Cortex of kidney (tissue), 1 donor: ENCODE measurements around the gene CACNB4.
"Not testable (repeated sequence)": the region's sequence is repeated elsewhere in the genome, so short reads cannot be mapped to it uniquely, and the experiment has no call there.

Experiments
- DNase-seq: peaks from one replicate; lab custom pipeline; 2025; lab: John Stamatoyannopoulos, UW

The CACNB4 gene

DNA sequence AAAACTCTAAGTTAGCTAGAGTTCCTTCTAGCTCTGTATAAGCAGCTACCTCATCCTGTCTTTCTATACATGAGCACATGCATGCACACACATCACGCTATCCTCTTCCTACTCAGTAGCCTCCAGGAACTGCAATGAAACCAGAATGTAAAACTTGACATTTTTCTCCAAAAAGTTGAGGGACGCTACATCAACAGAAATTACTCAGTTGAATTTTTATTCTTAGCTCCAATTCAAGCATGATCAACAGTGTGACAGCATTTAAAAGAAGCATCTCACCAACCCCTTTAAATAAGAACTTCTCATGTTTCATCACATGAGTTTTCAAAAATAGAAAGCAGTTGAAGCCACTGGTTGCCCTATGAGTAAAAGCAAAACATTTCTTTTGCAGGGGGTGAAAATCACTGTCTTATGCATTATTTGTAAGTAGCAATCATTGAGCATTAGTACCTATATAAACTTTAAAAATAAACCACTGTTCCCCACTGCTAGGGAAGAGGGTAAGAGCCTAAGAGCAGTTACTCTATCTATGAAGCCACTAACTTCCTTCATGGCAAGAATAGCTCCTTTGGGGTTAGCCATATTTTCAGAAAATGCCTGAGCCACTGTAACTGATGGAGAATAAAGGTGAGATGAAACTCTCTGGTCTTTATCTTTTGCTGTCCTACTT, 192.7 kb downstream of the CACNB4 start:
- no peak for DNase-seq

DNA sequence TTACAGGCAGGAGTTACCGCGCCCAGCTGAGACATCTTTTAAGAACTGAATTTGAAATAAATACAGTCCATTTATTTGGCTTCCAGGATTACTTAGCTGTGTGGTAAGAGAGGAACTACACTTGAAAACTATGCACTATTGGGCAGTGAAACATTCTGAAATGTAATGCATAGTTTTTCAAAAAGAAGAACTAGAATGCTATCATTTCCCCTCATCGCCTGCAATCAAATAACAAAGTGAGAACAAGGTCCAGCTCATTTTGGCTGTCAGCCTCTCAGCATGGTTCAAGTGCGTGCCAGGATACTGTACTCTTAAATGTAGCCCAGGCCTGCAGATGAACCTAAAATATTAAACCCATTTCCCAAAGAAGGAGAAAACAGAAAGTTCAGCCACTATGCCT, 194.0 kb downstream of the CACNB4 start:
- no peak for DNase-seq

DNA sequence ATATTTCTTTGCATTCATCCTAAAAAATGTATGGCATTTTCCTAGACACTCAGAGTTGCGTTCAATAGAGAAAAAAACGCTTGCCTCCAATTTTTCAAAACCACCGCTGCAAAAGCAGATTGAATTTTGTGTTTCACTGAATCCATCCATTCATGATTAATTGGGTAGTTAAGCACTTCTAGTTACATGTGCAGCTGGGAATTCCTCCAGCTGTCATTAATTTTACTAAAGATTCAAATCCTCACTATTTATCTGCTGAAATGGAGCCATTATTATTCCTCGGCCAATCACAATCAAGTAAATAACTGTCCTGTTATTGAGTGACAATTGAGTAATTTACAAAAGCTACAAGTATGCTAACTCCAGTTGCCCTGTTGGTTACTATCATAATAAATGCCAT, 194.8 kb downstream of the CACNB4 start:
- no peak for DNase-seq

DNA sequence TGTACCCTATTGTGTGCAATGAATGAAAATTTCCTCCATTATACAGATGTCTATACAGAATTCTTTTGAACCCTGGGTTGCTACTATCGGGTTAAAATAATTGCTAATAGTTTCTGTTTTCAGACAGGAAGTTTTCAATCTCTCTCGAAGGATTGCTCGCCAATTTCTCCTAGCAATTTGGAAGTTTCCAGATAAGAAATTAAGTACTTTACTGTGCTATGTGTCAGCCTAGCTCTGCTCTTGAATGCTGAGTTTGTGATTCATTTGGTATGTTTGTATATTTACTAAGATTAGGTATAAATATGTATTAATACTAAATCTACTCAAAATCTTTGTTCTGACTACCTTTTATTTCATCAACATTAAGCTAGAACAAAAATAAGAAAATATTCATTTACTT, 196.0 kb downstream of the CACNB4 start:
- DNase-seq: no peak

DNA sequence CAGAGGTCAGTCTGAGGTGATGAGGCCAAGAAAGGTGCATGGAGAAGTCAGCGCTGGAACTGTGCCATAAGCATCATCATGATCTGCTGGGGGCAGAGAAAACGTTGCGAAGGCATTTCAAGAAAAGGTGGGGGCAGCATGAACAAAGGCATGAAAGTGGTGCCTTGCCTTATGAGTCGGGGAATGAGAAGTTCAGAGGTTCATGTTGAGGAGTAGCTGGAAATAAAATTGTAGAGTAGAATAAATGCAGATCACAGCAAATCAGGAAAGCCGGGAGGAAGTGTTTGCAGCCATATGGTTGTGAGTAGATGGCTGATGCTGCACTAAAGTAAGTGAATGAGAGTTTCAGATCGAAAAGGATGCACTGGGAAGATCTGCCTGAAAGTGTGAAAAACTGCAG, 198.5 kb downstream of the CACNB4 start:
- no peak for DNase-seq

DNA sequence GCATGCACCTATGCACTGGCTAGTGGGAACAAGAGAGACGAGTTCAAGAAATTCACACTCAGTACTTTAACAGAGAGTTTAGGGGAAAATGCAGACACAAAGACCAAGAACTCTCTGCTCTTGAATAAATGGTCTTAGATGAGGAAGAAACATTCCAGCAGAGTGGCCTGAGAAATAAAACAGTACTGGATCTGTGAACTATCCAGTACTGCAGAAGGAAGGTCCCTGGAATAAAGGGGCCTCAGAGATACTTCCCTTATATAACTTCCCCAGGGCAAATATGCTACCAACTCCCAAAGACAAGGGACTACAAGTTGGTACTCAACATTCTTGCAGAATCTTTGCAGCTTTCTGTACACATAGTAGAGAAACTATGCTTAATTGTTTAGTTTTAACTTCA, 199.7 kb downstream of the CACNB4 start:
- DNase-seq: no peak

DNA sequence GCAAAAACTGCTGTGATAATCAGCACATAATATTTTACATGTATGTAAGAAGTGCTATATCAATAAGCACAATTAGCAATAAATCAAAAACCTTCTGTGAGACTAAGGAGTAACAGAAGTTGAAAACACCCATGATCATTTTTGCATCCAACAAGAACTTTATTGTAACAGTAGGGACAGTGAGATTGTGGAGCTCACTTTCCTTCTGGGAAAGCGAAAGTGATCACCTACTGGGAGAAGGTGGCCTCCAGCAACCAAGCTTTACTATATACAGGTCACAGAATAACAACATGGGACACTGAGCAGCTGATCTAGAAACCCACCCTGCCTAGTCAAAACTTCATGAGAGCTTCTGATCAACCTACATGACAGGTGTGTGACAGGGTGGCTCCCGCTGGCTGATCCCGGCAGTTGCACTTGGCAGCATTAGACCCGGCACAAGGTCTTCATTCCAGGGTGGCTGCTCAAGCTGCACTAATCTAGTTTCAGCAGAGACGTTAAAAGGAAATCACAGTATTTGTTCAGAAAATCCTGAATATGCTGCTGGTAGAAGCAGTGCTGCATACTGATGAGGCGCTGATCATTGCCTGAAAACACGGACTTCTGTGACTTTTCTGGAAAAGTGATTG, 207.2 kb downstream of the CACNB4 start:
- DNase-seq: no peak

DNA sequence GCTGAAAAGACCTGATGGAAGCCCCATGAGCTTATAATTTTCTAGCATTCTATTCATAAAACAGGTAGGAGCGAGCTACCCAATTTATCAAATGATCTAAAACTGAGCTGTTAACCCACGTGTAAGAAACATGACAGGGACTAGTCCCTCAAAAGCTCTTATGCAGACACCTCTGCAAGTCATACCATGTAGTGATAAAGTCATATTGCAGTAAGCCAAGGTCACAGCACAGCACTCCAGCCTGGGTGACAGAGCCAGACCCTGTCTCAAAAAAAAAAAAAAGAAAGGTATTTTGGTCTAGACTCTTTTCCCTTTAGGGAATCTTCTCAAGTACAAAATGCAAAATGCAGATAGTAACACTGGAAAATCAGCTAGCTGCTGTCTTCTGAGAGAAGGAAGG, 211.7 kb downstream of the CACNB4 start:
- DNase-seq: no peak

DNA sequence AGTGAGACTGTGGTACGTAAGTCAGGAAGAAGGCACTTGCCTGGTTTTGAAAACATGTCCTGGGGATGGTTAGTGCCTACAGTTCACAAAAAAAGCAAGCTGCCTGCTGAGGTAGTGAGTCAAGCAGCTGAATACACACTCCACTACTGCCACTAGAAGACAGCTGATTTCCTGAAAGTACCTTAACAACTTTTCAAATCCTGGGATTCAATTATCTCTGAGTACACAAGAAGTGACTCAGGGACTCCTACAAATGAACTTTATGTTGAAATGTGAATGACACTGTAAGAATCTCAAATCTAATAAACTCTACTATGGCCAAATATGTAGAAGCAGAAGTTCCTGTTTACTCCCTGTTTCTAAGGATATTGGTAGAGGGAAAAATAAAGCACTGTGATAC, 212.6 kb downstream of the CACNB4 start:
- DNase-seq: no peak

DNA sequence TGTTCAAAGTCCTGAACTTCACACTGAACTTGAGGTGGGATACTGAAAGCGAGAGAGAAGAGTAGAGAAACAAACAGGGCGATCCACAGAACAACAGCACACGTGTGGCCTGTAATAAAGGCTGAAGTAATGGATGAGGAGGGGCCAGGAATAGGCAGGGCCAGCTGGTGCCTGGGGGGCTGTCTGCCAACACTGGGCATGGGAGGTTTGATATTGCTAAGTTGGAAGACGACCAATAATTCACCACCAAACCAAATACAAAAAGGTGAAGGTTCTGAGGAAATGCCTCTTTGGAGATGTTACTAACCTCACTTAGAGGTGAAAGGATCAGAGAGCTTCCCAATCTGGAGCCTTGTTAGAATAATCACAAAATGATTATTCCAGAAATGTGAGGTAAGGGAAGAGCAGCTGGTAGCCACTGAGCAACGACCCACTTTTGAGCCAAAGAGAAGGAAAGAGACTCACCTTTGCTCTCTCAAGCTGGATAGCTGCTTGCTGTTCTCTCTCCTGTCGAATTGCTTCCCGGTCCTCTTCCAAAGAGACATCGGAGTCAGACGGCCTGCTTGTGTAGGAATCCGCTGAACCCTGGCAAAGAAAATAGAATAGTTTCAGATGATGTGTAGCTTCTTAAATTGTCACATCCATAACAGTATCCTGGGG, 215.9 kb downstream of the CACNB4 start:
- no peak for DNase-seq

DNA sequence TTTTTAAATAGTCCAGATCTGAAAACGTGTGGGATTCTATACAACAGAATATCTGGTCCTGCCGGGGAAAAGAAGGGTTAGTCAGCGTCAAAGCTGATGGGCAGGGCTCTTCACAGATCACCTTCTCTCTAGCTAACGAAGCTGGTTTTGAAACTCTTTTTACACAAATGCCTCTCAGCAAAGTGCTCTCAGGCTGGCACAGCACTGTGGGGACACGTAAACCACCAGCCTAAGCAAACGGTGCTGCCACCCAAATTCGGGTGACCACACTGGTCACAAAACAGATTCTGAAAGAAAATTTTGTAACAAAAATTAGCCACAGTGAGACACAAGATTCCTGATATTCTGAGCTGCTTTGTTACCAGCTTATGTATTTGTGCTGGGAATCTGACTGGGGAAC, 217.5 kb downstream of the CACNB4 start:
- DNase-seq: no peak

DNA sequence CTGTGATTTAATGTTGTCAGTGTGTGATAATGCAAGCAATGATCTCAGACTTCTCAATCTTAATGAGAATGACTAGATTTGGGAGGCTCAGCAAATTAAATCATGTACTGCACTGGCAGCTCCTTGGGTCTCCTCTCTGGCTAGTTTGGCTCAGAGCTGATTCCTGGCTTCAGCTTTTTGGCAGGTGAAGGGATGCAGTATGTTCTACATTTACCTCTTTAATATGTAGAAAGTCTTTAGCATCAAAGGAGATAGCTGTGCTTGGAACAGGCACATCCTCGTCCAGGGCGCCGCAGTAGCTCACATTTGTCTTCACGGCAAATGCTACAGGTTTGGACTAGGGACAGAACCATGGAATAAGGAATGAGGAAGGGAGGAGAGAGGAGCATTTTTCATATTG, 218.3 kb downstream of the CACNB4 start:
- no peak for DNase-seq

DNA sequence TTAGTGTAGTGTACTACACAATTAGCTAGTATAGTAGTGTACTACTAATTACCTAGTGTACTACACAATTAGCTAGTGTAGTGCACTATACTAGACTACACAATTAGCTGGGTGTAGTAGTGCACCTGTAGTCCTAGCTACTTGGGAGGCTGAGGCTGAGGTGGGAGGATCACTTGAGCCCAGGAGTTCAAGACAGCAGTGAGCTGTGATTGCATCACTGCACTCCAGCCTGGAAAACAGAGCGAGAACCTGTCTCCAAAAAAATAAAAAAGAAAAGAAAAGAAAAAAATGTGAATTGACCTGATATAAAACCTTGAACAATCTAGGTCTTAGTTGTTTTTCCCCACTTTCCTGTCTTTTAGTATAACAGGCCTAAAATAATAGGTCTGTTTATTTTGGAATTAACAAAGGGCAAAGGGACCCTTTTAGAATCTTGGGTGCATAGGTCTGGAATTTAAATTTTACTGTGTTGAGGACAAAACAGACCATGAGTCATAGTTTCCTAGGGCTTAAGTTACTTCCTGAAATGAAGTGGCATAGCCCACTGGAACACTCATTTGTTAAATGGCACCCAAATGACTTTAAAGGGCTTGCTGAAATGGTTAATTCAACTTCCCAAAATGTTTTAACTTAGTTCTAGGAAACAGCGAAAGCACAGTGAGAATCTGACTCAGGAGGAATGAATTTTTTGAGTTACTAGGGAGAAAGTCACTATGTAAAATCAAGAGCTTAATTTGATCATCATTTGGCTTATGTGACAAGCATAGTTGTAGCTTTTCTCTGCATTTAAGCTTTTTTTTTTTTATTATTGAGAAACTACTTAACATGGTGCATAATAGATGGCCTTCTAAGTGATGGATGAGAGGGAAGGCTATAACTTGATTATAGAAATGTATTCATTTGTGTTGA, 219.9 kb downstream of the CACNB4 start:
- no peak for DNase-seq

DNA sequence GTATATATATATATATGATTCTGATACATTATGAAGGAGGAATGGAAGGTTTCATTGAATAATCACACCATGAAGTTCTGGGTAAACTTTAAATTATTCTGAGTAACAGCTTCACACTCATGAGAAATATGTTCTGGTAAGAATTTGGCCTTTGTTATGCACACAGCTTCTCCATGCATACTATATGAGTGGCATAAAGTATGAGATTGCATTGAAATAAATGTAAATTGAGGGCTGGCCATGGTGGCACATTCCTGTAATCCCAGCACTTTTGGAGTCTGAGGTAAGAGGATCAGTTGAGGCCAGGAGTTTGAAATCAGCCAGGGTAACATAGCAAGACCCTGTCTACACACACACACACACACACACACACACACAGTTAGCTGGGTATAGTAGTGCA, 220.6 kb downstream of the CACNB4 start:
- no peak for DNase-seq

DNA sequence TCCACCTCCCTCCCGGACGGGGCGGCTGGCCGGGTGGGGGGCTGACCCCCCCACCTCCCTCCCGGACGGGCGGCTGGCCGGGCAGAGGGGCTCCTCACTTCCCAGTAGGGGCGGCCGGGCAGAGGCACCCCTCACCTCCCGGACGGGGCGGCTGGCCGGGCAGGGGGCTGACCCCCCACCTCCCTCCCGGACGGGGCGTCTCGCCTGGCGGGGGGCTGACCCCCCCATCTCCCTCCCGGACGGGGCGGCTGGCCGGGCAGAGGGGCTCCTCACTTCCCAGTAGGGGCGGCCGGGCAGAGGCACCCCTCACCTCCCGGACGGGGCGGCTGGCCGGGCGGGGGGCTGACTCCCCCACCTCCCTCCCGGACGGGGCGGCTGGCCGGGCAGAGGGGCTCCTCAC, 223.2 kb downstream of the CACNB4 start:
- not testable (repeated sequence) for DNase-seq

DNA sequence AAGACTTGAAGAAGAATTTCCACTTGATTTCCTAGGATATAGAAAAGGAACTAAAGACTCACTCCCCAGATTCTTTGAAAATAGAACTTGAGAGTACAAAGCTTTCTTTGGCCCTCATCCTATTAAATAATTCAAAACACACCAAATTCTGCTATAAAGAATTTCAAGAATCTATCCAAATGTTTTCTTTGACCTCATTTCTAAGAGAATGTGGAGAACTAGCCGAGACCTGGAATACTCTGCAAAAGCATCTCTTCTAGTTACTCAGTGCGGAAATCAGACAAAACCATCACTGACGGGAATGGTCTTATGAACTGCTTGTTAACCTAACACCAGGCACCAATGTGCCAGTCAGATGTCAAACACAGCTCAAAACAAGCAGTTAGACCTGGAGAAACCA, 226.4 kb downstream of the CACNB4 start:
- no peak for DNase-seq

DNA sequence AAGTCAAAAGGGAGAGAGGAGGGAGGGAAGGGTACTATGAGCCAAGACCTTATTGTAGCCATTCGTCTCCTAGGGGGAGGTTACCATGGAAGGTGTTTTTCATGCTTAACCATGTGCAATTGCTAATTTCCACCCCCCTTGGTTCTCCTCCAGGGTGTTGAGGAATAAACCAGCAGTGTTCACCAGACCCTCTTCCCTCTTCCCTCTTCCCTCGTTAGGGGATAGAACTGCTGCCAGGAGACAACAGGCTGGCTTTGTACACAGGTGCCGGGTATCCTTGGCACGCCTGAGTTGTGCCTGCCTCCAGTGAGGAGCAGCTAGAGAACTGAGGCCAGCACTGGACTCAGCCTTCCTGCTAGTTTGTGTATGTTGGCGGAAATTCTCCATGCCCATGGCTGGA, 229.6 kb downstream of the CACNB4 start:
- DNase-seq: no peak

DNA sequence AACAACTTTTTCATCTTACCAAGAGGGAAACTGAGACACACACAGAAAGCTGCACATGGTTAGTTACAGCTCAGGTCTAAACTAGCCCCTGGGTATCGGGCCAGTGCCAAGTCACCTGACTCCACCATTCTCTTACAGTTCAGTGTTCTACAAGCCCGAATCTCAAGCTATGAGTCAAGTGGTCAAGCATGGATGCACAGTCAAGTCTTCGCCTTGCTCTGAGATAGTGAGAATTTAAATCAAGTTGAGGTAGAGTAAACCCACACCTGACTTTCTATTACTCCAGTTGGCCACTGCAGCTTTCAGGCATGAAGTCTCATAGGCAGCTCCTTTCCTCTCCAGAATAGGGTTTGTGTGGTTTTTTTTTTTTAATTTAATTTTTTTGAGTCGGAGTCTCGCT, 236.1 kb downstream of the CACNB4 start:
- DNase-seq: no peak

DNA sequence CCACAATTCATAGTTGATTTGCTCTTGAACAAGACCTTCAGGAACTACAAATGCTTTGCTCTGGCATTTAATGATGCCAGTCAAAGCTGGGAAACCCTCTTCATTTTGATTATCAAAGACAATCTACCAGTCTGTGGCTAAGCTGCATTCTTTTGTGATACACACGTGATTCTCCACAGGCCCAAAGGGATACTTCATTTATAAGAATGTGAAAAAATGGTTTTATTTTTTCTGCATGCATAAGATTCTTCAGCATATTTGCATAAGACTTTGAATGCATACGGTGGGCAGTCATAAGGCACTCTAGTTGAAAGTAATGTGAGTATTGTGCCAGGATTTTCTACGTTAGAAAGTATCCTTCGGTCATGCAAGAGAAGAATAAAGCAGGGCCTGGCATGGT, 237.7 kb downstream of the CACNB4 start:
- DNase-seq: no peak

DNA sequence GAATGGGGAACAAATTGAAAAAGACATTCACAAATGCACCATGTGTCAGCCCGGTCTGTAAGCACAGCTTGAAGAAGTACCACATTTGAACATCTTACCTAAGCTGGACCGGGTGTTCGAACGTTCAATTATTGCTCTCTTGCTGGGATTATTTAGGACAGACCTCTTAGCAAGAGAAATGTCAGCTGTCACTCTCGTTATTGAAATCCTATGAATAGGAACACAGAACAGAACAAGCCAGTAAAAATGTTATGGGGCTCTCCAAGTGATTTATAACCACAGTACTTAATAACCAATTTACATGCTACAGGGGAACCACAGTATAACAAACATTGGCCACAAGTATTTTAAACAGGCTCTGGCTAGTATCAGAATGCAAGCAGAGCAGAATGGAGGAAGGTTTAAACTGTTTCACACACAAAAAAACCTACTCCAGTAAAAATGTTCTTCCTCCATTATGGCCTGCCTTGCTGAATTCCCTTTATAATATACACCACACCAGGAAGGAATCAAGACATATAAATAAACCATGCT, 238.2 kb downstream of the CACNB4 start:
- DNase-seq: no peak

DNA sequence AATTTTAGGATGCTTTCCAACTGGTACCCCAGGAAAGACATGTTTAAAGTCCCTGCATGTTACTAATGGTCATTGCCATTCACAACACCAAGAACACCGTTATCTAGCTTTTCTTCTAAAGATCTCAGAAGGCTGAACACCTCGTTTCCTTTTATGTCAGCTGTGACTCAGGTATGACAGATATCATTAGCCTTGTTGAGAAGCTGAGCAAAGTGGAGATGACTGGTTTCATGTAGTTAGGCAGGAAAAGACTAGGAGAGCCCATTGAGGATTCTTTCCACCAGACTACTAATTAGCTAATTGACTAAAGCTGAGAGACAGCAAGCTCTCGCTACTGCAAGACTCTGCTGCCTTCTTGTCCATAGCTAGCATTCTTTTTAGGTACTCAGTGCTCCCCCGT, 238.6 kb downstream of the CACNB4 start:
- no peak for DNase-seq

DNA sequence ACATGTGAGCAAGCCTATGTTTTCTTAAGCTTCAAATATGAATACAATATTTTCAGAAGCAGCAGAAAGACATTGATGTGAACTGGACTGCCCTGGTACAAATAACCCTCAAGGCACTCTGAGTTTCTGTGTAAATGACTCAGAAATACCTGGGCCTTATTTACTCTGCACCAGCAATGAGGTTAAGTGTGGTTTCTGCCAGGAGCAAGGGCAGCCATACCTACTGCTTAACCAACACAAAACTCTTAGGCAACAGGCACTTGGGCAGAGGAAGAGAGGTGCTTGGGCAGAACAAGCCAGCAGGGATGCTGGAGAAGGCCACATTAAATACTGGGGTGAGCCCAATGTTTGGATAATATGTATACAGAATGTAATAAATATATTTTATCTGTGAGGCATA, 241.2 kb downstream of the CACNB4 start:
- DNase-seq: no peak
